Activated naive CD4-positive, alpha-beta T cell (primary cell): Measurements from ENCODE around the gene KLHL35.
"Not testable (repeated sequence)": the region's sequence is repeated elsewhere in the genome, so short reads cannot be mapped to it uniquely, and the experiment has no call there.

Source experiments
- DNase-seq, 4 experiments: peaks; one replicate each; lab custom pipeline; 2025; lab: John Stamatoyannopoulos, UW

KLHL35 gene

GRCh38 chr11:75425422-75425821, 7.6 kb downstream of the KLHL35 start:
- no peak for DNase-seq

- no peak for DNase-seq
Measured at GRCh38 chr11:75424396-75424795, 8.6 kb downstream of the KLHL35 start.

- DNase-seq, result no peak
Measured at GRCh38 chr11:75423721-75424120, 9.3 kb downstream of the KLHL35 start.

GRCh38 chr11:75422248-75423231, 10.5 kb downstream of the KLHL35 start:
- DNase-seq, result no peak

GRCh38 chr11:75421902-75422247, 11.1 kb downstream of the KLHL35 start:
- DNase-seq, result no peak

- no peak for DNase-seq
Measured at GRCh38 chr11:75421035-75421602, 11.9 kb downstream of the KLHL35 start.

GRCh38 chr11:75420224-75421034, 12.6 kb downstream of the KLHL35 start:
- no peak for DNase-seq

GRCh38 chr11:75413864-75414263, 19.1 kb downstream of the KLHL35 start:
- DNase-seq, result no peak

- DNase-seq, result not testable (repeated sequence)
Measured at GRCh38 chr11:75413146-75413545, 19.9 kb downstream of the KLHL35 start.

- not testable (repeated sequence) for DNase-seq
Measured at GRCh38 chr11:75409971-75410370, 23.0 kb downstream of the KLHL35 start.

- no peak for DNase-seq
Measured at GRCh38 chr11:75408957-75409219, 24.1 kb downstream of the KLHL35 start.

GRCh38 chr11:75406338-75406777, 26.6 kb downstream of the KLHL35 start:
- DNase-seq, result no peak

GRCh38 chr11:75403983-75404658, 28.9 kb downstream of the KLHL35 start:
- DNase-seq, result no peak

- no peak for DNase-seq
Measured at GRCh38 chr11:75403037-75403436, 30.0 kb downstream of the KLHL35 start.

- DNase-seq, result no peak
Measured at GRCh38 chr11:75402002-75402773, 30.8 kb downstream of the KLHL35 start.

- no peak for DNase-seq
Measured at GRCh38 chr11:75400146-75400865, 32.7 kb downstream of the KLHL35 start.

GRCh38 chr11:75399344-75400145, 33.5 kb downstream of the KLHL35 start, which contains the start of gene RPS3:
Gene RPS3, plus strand, starts transcription at chr11:75399518. Its CDS starts 30 bp downstream, at chr11:75399548.
- DNase-seq, result peak; percentile 64 to 80 (median 77)

- no peak for DNase-seq
Measured at GRCh38 chr11:75398906-75399305, 34.1 kb downstream of the KLHL35 start.

GRCh38 chr11:75394085-75394840, 38.7 kb downstream of the KLHL35 start:
- DNase-seq, result no peak
